ENCODE data around the gene PSD2.

Gene PSD2

DNA sequence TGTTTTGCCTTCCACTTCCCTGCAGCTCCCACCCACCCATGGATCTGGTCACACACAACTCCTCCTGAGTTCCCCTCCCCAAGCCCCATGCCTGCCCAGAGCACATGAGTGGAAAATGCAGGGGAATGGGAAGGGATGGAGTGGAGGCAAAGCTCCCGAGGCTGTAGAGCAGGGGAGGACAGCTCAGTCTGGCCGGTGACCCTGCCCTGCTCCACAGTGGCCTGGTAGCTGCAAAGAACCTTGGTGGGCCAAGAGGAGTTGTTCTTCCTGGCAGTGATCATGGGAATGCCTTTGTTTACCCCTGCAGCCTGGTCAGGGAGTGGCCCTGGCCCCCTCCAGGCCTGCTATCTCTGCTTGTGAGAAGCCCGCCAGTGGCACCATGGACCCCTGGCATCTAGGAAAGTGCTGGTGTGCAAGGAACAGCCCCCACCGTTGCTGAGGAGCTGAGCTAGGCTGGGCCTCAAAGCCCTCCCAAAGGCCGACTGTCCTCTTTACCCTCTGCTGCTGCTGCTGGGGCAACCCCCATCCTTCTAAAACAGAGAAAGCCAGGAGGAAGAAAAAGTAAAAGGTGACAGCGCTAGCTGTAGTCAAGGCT is 60.4 kb downstream of the PSD2 start:
- H3K27me3 ChIP-seq (ENCODE audit: insufficient read depth, poor library complexity, severe bottlenecking) = no peaks in the 10 kb centered on the region
- TF ChIP-seq, protein P1, sequence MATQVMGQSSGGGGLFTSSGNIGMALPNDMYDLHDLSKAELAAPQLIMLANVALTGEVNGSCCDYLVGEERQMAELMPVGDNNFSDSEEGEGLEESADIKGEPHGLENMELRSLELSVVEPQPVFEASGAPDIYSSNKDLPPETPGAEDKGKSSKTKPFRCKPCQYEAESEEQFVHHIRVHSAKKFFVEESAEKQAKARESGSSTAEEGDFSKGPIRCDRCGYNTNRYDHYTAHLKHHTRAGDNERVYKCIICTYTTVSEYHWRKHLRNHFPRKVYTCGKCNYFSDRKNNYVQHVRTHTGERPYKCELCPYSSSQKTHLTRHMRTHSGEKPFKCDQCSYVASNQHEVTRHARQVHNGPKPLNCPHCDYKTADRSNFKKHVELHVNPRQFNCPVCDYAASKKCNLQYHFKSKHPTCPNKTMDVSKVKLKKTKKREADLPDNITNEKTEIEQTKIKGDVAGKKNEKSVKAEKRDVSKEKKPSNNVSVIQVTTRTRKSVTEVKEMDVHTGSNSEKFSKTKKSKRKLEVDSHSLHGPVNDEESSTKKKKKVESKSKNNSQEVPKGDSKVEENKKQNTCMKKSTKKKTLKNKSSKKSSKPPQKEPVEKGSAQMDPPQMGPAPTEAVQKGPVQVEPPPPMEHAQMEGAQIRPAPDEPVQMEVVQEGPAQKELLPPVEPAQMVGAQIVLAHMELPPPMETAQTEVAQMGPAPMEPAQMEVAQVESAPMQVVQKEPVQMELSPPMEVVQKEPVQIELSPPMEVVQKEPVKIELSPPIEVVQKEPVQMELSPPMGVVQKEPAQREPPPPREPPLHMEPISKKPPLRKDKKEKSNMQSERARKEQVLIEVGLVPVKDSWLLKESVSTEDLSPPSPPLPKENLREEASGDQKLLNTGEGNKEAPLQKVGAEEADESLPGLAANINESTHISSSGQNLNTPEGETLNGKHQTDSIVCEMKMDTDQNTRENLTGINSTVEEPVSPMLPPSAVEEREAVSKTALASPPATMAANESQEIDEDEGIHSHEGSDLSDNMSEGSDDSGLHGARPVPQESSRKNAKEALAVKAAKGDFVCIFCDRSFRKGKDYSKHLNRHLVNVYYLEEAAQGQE (IDR thresholded peaks at IDR 0.05; ENCODE audit: insufficient replicate concordance, low read depth) = no peak
- DNase-seq (ENCODE audit: low read depth in 1 of 2, low spot score in 1 of 2) = no peak
- H3K4me3 ChIP-seq (replicated peaks; ENCODE audit: insufficient read depth, low read length) = no peak overlapping the region
- no peak overlapping the region for H3K27ac ChIP-seq (replicated peaks)

DNA sequence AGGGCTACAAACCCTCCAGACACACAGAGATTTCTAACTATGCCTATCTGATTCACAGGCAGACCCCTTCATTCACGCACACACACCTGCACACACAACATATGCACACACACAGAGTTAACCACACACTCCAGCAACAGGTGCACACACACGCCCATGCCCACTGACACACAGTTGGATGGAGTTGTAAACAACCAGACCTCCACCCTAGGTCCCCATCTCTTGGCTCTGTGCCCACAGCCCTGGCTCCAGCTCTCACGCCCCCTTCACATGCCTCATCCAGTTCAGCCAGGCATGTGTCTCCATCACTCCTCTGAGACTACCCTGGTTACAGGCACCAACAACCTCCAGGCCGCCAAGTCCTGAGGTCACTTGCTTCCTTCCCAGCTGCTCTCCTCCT is 61.1 kb downstream of the PSD2 start:
- Histone ChIP-seq H3K27me3 (ENCODE audit: insufficient read depth, poor library complexity, severe bottlenecking) (no peaks in the 10 kb centered on the region), H3K27ac (replicated peaks) (no peak overlapping the region), H3K4me3 (replicated peaks; ENCODE audit: insufficient read depth, low read length) (no peak overlapping the region)
- TF ChIP-seq, protein P2, sequence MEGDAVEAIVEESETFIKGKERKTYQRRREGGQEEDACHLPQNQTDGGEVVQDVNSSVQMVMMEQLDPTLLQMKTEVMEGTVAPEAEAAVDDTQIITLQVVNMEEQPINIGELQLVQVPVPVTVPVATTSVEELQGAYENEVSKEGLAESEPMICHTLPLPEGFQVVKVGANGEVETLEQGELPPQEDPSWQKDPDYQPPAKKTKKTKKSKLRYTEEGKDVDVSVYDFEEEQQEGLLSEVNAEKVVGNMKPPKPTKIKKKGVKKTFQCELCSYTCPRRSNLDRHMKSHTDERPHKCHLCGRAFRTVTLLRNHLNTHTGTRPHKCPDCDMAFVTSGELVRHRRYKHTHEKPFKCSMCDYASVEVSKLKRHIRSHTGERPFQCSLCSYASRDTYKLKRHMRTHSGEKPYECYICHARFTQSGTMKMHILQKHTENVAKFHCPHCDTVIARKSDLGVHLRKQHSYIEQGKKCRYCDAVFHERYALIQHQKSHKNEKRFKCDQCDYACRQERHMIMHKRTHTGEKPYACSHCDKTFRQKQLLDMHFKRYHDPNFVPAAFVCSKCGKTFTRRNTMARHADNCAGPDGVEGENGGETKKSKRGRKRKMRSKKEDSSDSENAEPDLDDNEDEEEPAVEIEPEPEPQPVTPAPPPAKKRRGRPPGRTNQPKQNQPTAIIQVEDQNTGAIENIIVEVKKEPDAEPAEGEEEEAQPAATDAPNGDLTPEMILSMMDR (IDR thresholded peaks at IDR 0.05; ENCODE audit: insufficient read depth, low read length) = no peak
- TF ChIP-seq SPI1 (IDR thresholded peaks at IDR 0.05; ENCODE audit: borderline replicate concordance, low read depth) (no peak), GABPA (IDR thresholded peaks at IDR 0.05; ENCODE audit: low read depth) (no peak)
- TF ChIP-seq, protein P1 (IDR thresholded peaks at IDR 0.05; ENCODE audit: insufficient replicate concordance, low read depth) = no peak
- no peak for DNase-seq (ENCODE audit: low read depth in 1 of 2, low spot score in 1 of 2)

DNA sequence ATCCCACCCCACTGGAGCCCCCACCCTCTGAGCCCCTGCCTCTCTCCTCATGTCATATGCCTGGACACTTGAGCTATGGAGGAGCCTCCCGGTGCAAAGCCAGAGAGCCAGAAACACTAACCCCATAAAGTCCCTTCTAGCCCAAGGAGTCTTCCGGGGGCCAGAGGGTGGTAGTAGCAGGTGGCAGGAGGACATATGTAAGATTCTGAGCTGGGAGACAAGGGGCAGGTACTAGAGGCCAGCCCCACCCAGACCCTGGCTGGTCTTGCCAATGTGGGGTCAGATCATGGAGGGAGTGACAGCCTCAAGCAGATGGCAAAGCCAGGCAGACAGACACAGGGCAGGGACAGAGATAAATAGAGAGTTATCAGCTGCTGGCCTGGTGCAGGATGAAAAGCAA is 63.4 kb downstream of the PSD2 start:
- Histone ChIP-seq H3K4me3 (replicated peaks; ENCODE audit: insufficient read depth, low read length) (no peak overlapping the region), H3K27ac (replicated peaks) (no peak overlapping the region), H3K27me3 (ENCODE audit: insufficient read depth, poor library complexity, severe bottlenecking) (no peaks in the 10 kb centered on the region)
- TF ChIP-seq SPI1 (IDR thresholded peaks at IDR 0.05; ENCODE audit: borderline replicate concordance, low read depth) (no peak), GABPA (IDR thresholded peaks at IDR 0.05; ENCODE audit: low read depth) (no peak), POLR2AphosphoS5 (IDR thresholded peaks at IDR 0.05; ENCODE audit: low read depth) (no peak)
- TF ChIP-seq, protein P1 (IDR thresholded peaks at IDR 0.05; ENCODE audit: insufficient replicate concordance, low read depth) = no peak
- TF ChIP-seq, protein P2 (IDR thresholded peaks at IDR 0.05; ENCODE audit: insufficient read depth, low read length) = no peak
- no peak for DNase-seq (ENCODE audit: low read depth in 1 of 2, low spot score in 1 of 2)

Measured in HL-60 (cell line).